Measurements from ENCODE around the gene MCUB.

Gene MCUB

DNA sequence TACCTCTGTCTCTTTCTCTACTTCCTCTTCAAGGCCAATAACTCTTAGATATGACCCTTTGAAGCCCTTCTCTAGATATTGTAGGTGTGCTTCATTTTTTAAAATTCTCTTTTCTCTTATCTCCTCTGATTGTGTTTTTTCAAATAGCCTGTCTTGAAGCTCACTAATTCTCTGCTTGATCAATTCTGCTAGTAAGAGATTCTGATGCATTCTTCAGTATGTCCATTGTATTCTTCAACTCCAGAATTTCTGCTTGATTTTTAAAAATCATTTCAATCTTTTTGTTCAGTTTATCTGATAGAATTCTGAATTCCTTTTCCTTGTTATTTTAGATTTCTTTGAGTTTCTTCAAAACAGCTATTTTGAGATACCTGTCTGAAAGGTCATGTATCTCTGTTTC is 47.9 kb downstream of the MCUB start:
- no peak overlapping the region for H2AFZ ChIP-seq (ENCODE audit: low read length)
- H3K4me2 ChIP-seq (ENCODE audit: low read depth, low read length) = no peak overlapping the region
- no peaks in the 10 kb centered on the region for H3K27me3 ChIP-seq (replicated peaks; ENCODE audit: insufficient read depth, low read length)
- no peaks in the 10 kb centered on the region for H3K4me1 ChIP-seq (ENCODE audit: low read length)
- H3K27ac ChIP-seq (ENCODE audit: low read length) = no peak overlapping the region
- H4K20me1 ChIP-seq (ENCODE audit: insufficient read depth, low read length) = no peaks in the 10 kb centered on the region
- H3K36me3 ChIP-seq (replicated peaks; ENCODE audit: insufficient read depth, low read length) = no peaks in the 10 kb centered on the region
- H3F3A ChIP-seq (ENCODE audit: insufficient read depth, low read length) = no peaks in the 10 kb centered on the region
- H3K9me2 ChIP-seq (replicated peaks; ENCODE audit: insufficient read depth, low read length) = no peaks in the 10 kb centered on the region
- 0 out of 2 replicates have a peak, but pooled peaks cover 4% of the 10 kb centered on the region for H3K79me2 ChIP-seq (ENCODE audit: low read length)
- H3K9ac ChIP-seq (ENCODE audit: low read length) = no peak overlapping the region
- no peak overlapping the region for H3K4me3 ChIP-seq (ENCODE audit: low read length)
- no peaks in the 10 kb centered on the region for H3K9me3 ChIP-seq (replicated peaks; ENCODE audit: insufficient read depth, low read length)
- DNase-seq = no peak
- TF ChIP-seq, protein P1, sequence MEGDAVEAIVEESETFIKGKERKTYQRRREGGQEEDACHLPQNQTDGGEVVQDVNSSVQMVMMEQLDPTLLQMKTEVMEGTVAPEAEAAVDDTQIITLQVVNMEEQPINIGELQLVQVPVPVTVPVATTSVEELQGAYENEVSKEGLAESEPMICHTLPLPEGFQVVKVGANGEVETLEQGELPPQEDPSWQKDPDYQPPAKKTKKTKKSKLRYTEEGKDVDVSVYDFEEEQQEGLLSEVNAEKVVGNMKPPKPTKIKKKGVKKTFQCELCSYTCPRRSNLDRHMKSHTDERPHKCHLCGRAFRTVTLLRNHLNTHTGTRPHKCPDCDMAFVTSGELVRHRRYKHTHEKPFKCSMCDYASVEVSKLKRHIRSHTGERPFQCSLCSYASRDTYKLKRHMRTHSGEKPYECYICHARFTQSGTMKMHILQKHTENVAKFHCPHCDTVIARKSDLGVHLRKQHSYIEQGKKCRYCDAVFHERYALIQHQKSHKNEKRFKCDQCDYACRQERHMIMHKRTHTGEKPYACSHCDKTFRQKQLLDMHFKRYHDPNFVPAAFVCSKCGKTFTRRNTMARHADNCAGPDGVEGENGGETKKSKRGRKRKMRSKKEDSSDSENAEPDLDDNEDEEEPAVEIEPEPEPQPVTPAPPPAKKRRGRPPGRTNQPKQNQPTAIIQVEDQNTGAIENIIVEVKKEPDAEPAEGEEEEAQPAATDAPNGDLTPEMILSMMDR (IDR thresholded peaks at IDR 0.05; ENCODE audit: low read length) = no peak
- no peak for TF ChIP-seq EZH2 (optimal IDR thresholded peaks at IDR 0.05; ENCODE audit: low read depth, low read length)
- TF ChIP-seq EZH2phosphoT487 (IDR thresholded peaks at IDR 0.05; ENCODE audit: low read length) = no peak

DNA sequence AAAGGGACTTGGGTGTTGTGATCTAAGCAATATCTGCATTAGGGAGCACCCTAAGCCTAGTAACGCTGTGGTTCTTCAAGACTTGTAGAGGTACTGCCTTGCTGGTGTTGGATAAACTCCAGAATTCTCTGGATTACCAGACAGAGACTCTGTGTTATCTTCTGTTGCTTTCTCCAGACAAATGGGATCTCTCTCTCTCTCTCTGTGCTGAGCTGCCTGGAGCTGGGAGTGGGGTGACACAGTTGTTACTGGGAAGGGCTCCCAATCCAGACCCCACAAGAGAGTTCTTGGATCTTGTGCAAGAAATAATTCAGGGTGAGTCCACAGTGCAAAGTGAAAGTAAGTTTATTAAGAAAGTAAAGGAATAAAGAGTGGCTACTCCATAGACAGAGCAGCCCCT is 48.8 kb downstream of the MCUB start:
- TF ChIP-seq EZH2phosphoT487 (IDR thresholded peaks at IDR 0.05; ENCODE audit: low read length) (no peak), EZH2 (optimal IDR thresholded peaks at IDR 0.05; ENCODE audit: low read depth, low read length) (no peak)
- TF ChIP-seq, protein P1 (IDR thresholded peaks at IDR 0.05; ENCODE audit: low read length) = no peak
- H3K9me3 ChIP-seq (replicated peaks; ENCODE audit: insufficient read depth, low read length) = no peaks in the 10 kb centered on the region
- H3K36me3 ChIP-seq (replicated peaks; ENCODE audit: insufficient read depth, low read length) = no peaks in the 10 kb centered on the region
- no peak overlapping the region for H3K4me3 ChIP-seq (ENCODE audit: low read length)
- no peak overlapping the region for H3K27ac ChIP-seq (ENCODE audit: low read length)
- DNase-seq = no peak
- no peak overlapping the region for H3K9ac ChIP-seq (ENCODE audit: low read length)
- H3K4me2 ChIP-seq (ENCODE audit: low read depth, low read length) = no peak overlapping the region
- H3F3A ChIP-seq (ENCODE audit: insufficient read depth, low read length) = no peaks in the 10 kb centered on the region
- no peaks in the 10 kb centered on the region for H4K20me1 ChIP-seq (ENCODE audit: insufficient read depth, low read length)
- 0 out of 2 replicates have a peak, but pooled peaks cover 4% of the 10 kb centered on the region for H3K79me2 ChIP-seq (ENCODE audit: low read length)
- no peaks in the 10 kb centered on the region for H3K4me1 ChIP-seq (ENCODE audit: low read length)
- H3K9me2 ChIP-seq (replicated peaks; ENCODE audit: insufficient read depth, low read length) = no peaks in the 10 kb centered on the region
- H2AFZ ChIP-seq (ENCODE audit: low read length) = no peak overlapping the region
- H3K27me3 ChIP-seq (replicated peaks; ENCODE audit: insufficient read depth, low read length) = no peaks in the 10 kb centered on the region

DNA sequence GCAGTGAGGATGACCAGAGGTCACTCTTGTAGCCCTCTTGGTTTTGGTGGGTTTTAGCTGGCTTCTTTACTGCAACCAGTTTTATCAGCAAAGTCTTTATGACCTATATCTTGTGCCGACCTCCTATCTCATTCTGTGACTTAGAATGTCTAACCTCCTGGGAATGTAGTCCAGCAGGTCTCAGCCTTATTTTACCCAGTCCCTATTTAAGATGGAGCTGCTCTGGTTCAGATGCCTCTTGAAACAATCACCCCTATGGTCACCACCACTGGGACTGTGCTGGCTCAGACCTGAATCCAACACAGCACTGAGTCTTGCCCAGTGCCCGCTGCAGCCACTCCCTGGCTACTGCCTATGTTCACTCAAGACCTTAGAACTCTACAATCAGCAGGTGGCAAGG is 49.4 kb downstream of the MCUB start:
- Histone ChIP-seq H3K4me3 (ENCODE audit: low read length) (no peak overlapping the region), H3K4me1 (ENCODE audit: low read length) (no peaks in the 10 kb centered on the region), H3K9me2 (replicated peaks; ENCODE audit: insufficient read depth, low read length) (no peaks in the 10 kb centered on the region), H3K9me3 (replicated peaks; ENCODE audit: insufficient read depth, low read length) (no peaks in the 10 kb centered on the region), H3K27ac (ENCODE audit: low read length) (no peak overlapping the region), H4K20me1 (ENCODE audit: insufficient read depth, low read length) (no peaks in the 10 kb centered on the region), H2AFZ (ENCODE audit: low read length) (no peak overlapping the region), H3K79me2 (ENCODE audit: low read length) (0 out of 2 replicates have a peak, but pooled peaks cover 4% of the 10 kb centered on the region), H3K27me3 (replicated peaks; ENCODE audit: insufficient read depth, low read length) (no peaks in the 10 kb centered on the region), H3K4me2 (ENCODE audit: low read depth, low read length) (no peak overlapping the region), H3K9ac (ENCODE audit: low read length) (no peak overlapping the region), H3K36me3 (replicated peaks; ENCODE audit: insufficient read depth, low read length) (no peaks in the 10 kb centered on the region), H3F3A (ENCODE audit: insufficient read depth, low read length) (no peaks in the 10 kb centered on the region)
- DNase-seq = no peak
- TF ChIP-seq, protein P1 (IDR thresholded peaks at IDR 0.05; ENCODE audit: low read length) = no peak
- TF ChIP-seq EZH2 (optimal IDR thresholded peaks at IDR 0.05; ENCODE audit: low read depth, low read length) = no peak
- TF ChIP-seq EZH2phosphoT487 (IDR thresholded peaks at IDR 0.05; ENCODE audit: low read length) = no peak
